Measurements from ENCODE around the gene NME8. TPM values are rescaled to one million over a fixed set of nuclear protein-coding genes. Genes with fewer than 3 reads are reported as not detected.

NME8 gene
- total and polyA plus RNA-seq, 2 donors (not counting 3 experiments of a cell fraction or from before 2014, with no cell fraction given), result not detected

- Histone ChIP-seq H3K9me1 (replicated peaks; ENCODE audit: control insufficient read depth, extremely low read depth, insufficient read depth, low read length) (no peaks in the 10 kb centered on the region), H3K4me3 (replicated peaks in 1 of 3; ENCODE audit: insufficient read depth in 1 of 3, low read depth in 1 of 3, low read length in 3 of 3) (no peak overlapping the region), H3K79me2 (ENCODE audit: control insufficient read depth, insufficient read depth, low read length) (no peaks in the 10 kb centered on the region), H3K9me3 (replicated peaks; ENCODE audit: control insufficient read depth, insufficient read depth, low read length) (no peaks in the 10 kb centered on the region), H3K36me3 (ENCODE audit: control insufficient read depth in 2 of 2, extremely low read depth in 1 of 2, insufficient read depth in 2 of 2, low read length in 2 of 2) (no peaks in the 10 kb centered on the region), H3K4me2 (ENCODE audit: insufficient read depth, low read length) (no peak overlapping the region), H3K27ac (ENCODE audit: insufficient read depth, low read depth, low read length) (no peak overlapping the region), H2AFZ (ENCODE audit: low read depth, low read length) (no peak overlapping the region), H3K4me1 (ENCODE audit: control insufficient read depth, extremely low read depth, insufficient read depth, low read length) (no peaks in the 10 kb centered on the region), H4K20me1 (replicated peaks; ENCODE audit: control insufficient read depth, extremely low read depth, insufficient read depth, low read length) (no peaks in the 10 kb centered on the region), H3K9ac (replicated peaks; ENCODE audit: extremely low read depth, insufficient read depth, low read length) (no peak overlapping the region), H3K27me3 (ENCODE audit: control insufficient read depth in 2 of 2, insufficient read depth in 2 of 2, low read length in 2 of 2) (peaks cover 2 to 13% of the 10 kb centered on the region in 2 experiments)
- intact Hi-C loops (cut with micrococcal nuclease), result no loop called here
- ChIA-PET CTCF (no interaction called here), POLR2A (no interaction called here)
- TF ChIP-seq GATA2 (IDR thresholded peaks at IDR 0.05; ENCODE audit: insufficient read depth, insufficient read length, low read depth, low read length), result no peak
- no peak for TF ChIP-seq MAX (IDR thresholded peaks at IDR 0.05; ENCODE audit: insufficient read depth, insufficient read length)
- no peak for TF ChIP-seq MYC (IDR thresholded peaks at IDR 0.05; ENCODE audit: low read depth, low read length)
- no peak for TF ChIP-seq FOS (IDR thresholded peaks at IDR 0.05; ENCODE audit: borderline replicate concordance, insufficient read depth, low read length)
- no peak for FAIRE-seq
- no peak for DNase-seq (ENCODE audit: low read depth, low spot score)
- BruUV-seq (replicated peaks), result no TSS peak
- dilution Hi-C loops (cut with MboI; ENCODE audit: extremely low pct_ligation_motif_present, low sequenced_read_pairs), result no loop called here
Measured at GRCh38 chr7:37925620-37926019, 77.2 kb downstream of the NME8 start.

GRCh38 chr7:37927773-37928444 lies 79.5 kb downstream of the NME8 start:
- no peak overlapping the region for H3K9ac ChIP-seq (replicated peaks; ENCODE audit: extremely low read depth, insufficient read depth, low read length)
- dilution Hi-C loops (cut with MboI; ENCODE audit: extremely low pct_ligation_motif_present, low sequenced_read_pairs), result no loop called here
- H3K36me3 ChIP-seq (ENCODE audit: control insufficient read depth in 2 of 2, extremely low read depth in 1 of 2, insufficient read depth in 2 of 2, low read length in 2 of 2), result no peaks in the 10 kb centered on the region
- H3K79me2 ChIP-seq (ENCODE audit: control insufficient read depth, insufficient read depth, low read length), result no peaks in the 10 kb centered on the region
- H3K27me3 ChIP-seq (ENCODE audit: control insufficient read depth in 2 of 2, insufficient read depth in 2 of 2, low read length in 2 of 2), result no peaks in the 10 kb centered on the region
- H3K27ac ChIP-seq (ENCODE audit: insufficient read depth, low read depth, low read length), result no peak overlapping the region
- no peaks in the 10 kb centered on the region for H4K20me1 ChIP-seq (replicated peaks; ENCODE audit: control insufficient read depth, extremely low read depth, insufficient read depth, low read length)
- no peak overlapping the region for H3K4me2 ChIP-seq (ENCODE audit: insufficient read depth, low read length)
- POLR2A ChIA-PET, result no interaction called here
- no peaks in the 10 kb centered on the region for H3K9me1 ChIP-seq (replicated peaks; ENCODE audit: control insufficient read depth, extremely low read depth, insufficient read depth, low read length)
- CTCF ChIA-PET, result interaction anchor here (0.9 kb wide), 1 partner anchor 11 kb away, joined by 3 read pairs; the partner anchor contains the start of gene SFRP4
- H3K4me3 ChIP-seq (replicated peaks in 1 of 3; ENCODE audit: insufficient read depth in 1 of 3, low read depth in 1 of 3, low read length in 3 of 3), result no peak overlapping the region
- H3K9me3 ChIP-seq (replicated peaks; ENCODE audit: control insufficient read depth, insufficient read depth, low read length), result no peaks in the 10 kb centered on the region
- BruUV-seq (replicated peaks), result no TSS peak
- no peaks in the 10 kb centered on the region for H3K4me1 ChIP-seq (ENCODE audit: control insufficient read depth, extremely low read depth, insufficient read depth, low read length)
- H2AFZ ChIP-seq (ENCODE audit: low read depth, low read length), result no peak overlapping the region
- no peak for DNase-seq (ENCODE audit: low read depth, low spot score)
- TF ChIP-seq GATA2 (IDR thresholded peaks at IDR 0.05; ENCODE audit: insufficient read depth, insufficient read length, low read depth, low read length) (no peak), MYC (IDR thresholded peaks at IDR 0.05; ENCODE audit: low read depth, low read length) (no peak), POLR2AphosphoS5 (IDR thresholded peaks at IDR 0.05; ENCODE audit: insufficient read depth, low read depth, low read length) (no peak), FOS (IDR thresholded peaks at IDR 0.05; ENCODE audit: borderline replicate concordance, insufficient read depth, low read length) (no peak)
- intact Hi-C loops (cut with micrococcal nuclease), result no loop called here
- FAIRE-seq, result no peak

Data from endothelial cell of umbilical vein (primary cell).